Measurements from ENCODE around the gene RAPGEF4.

Gene RAPGEF4

GRCh38 chr2:172919732-172920131 lies 184.1 kb downstream of the RAPGEF4 start:
- no peak for DNase-seq

- DNase-seq, result no peak
Observed at GRCh38 chr2:172921532-172922236, 186.0 kb downstream of the RAPGEF4 start.

- no peak for DNase-seq
Observed at GRCh38 chr2:172922306-172922705, 186.7 kb downstream of the RAPGEF4 start.

- no peak for DNase-seq
Observed at GRCh38 chr2:172922815-172923214, 187.2 kb downstream of the RAPGEF4 start.

GRCh38 chr2:172924097-172924660 lies 188.5 kb downstream of the RAPGEF4 start:
- no peak for DNase-seq

GRCh38 chr2:172925600-172925999 lies 190.0 kb downstream of the RAPGEF4 start:
- no peak for DNase-seq

GRCh38 chr2:172926785-172927640 lies 191.4 kb downstream of the RAPGEF4 start:
- no peak for DNase-seq

- no peak for DNase-seq
Observed at GRCh38 chr2:172927641-172928357, 192.2 kb downstream of the RAPGEF4 start.

- DNase-seq, result no peak
Observed at GRCh38 chr2:172928756-172929155, 193.1 kb downstream of the RAPGEF4 start.

GRCh38 chr2:172929644-172930043 lies 194.0 kb downstream of the RAPGEF4 start:
- DNase-seq, result no peak

GRCh38 chr2:172930871-172931255 lies 195.2 kb downstream of the RAPGEF4 start:
- DNase-seq, result no peak

- DNase-seq, result no peak
Observed at GRCh38 chr2:172931256-172931894, 195.7 kb downstream of the RAPGEF4 start.

- no peak for DNase-seq
Observed at GRCh38 chr2:172931918-172932520, 196.4 kb downstream of the RAPGEF4 start.

GRCh38 chr2:172937884-172938712 lies 202.5 kb downstream of the RAPGEF4 start:
- no peak for DNase-seq

- DNase-seq, result no peak
Observed at GRCh38 chr2:172938713-172939375, 203.2 kb downstream of the RAPGEF4 start.

GRCh38 chr2:172943539-172943938 lies 207.9 kb downstream of the RAPGEF4 start:
- DNase-seq, result no peak

- no peak for DNase-seq
Observed at GRCh38 chr2:172944022-172944793, 208.6 kb downstream of the RAPGEF4 start.

- DNase-seq, result no peak
Observed at GRCh38 chr2:172944794-172945509, 209.3 kb downstream of the RAPGEF4 start.

GRCh38 chr2:172945510-172945850 lies 209.8 kb downstream of the RAPGEF4 start:
- no peak for DNase-seq

Data from NCI-H524 treated with DMSO at 0.1 percent for 48 hours (cell line).